Thoracic aorta (tissue), 2 donors: Measurements from ENCODE around the gene NKTR. TPM values are rescaled to one million over a fixed set of nuclear protein-coding genes. Genes with fewer than 3 reads are reported as not detected.
"Not testable (repeated sequence)": the region's sequence is repeated elsewhere in the genome, so short reads cannot be mapped to it uniquely, and the experiment has no call there.

Experiments
- ATAC-seq: fragments of 150-250 bp; one replicate; pipeline ENCODE4 v1.8.0; 2017; ENCODE audit warnings: low read depth; ENCODE audit not compliant: insufficient number of reproducible peaks, low FRiP score
- DNase-seq: peaks from one replicate; pipeline ENCODE4 v3.0.0-alpha.2; 2020; ENCODE audit warnings: low spot score
- H3K27ac ChIP-seq, 2 donors: fragments of 200-600 bp; sonication (generic); 1 replicate in 1 of 2; 2 replicates in 1 of 2; pipeline ENCODE4 v1.5.1; 2016; ENCODE audit warnings: mild to moderate bottlenecking in 2 of 2, moderate library complexity in 2 of 2
- H3K27me3 ChIP-seq: fragments of 200-600 bp; sonication (generic); replicated peaks from 2 replicates; pipeline ENCODE4 v1.6.0; 2016; ENCODE audit warnings: mild to moderate bottlenecking; ENCODE audit not compliant: insufficient read depth
- H3K36me3 ChIP-seq: fragments of 200-600 bp; sonication (generic); one replicate; pipeline ENCODE4 v1.5.1; 2016
- H3K4me1 ChIP-seq, 2 donors: fragments of 200-600 bp; sonication (generic); 1 replicate in 1 of 2; 2 replicates in 1 of 2; pipeline versions ENCODE4 v1.5.1 to v1.6.0; 2016; ENCODE audit warnings: low read depth in 2 of 2, mild to moderate bottlenecking in 1 of 2; ENCODE audit not compliant: control insufficient read depth in 1 of 2
- H3K4me3 ChIP-seq: fragments of 200-600 bp; sonication (generic); 2 replicates; pipeline ENCODE4 v1.5.1; 2016; ENCODE audit warnings: mild to moderate bottlenecking
- H3K9me3 ChIP-seq: fragments of 200-600 bp; sonication (generic); 2 replicates; pipeline ENCODE4 v1.5.1; 2016
- CTCF ChIP-seq: fragments of 200-600 bp; sonication (generic); IDR thresholded peaks from one replicate; pipeline ENCODE4 v1.5.1; 2019; ENCODE audit warnings: antibody characterized with exemption
- total RNA-seq, 2 donors: library from RNA; depleted of rRNA; stranded (reverse); fragments of >200 nt; gene quantifications; one replicate each; pipeline versions ENCODE4 v1.1.0 to v1.2.3, GENCODE V29; 2016

The NKTR gene
- total RNA-seq, 2 donors from 2014 or later: 159 to 210 TPM

GRCh38 chr3:42562047-42562907, 38.2 kb upstream of the NKTR start:
- Histone ChIP-seq H3K4me1 (no peaks in the 10 kb centered on the region), H3K27me3 (no peaks in the 10 kb centered on the region), H3K27ac (no peak overlapping the region), H3K9me3 (no peaks in the 10 kb centered on the region), H3K36me3 (peaks cover 25% of the 10 kb centered on the region), H3K4me3 (no peak overlapping the region)
- ATAC-seq (no peak), DNase-seq (no peak)
- no peak for TF ChIP-seq CTCF

- no peak for TF ChIP-seq CTCF
- no peak for DNase-seq
- peaks cover 3% of the 10 kb centered on the region for H3K36me3 ChIP-seq
- ATAC-seq: no peak
- H3K9me3 ChIP-seq: peaks cover 8% of the 10 kb centered on the region
- no peak overlapping the region for H3K27ac ChIP-seq
- H3K4me1 ChIP-seq: no peaks in the 10 kb centered on the region
- H3K27me3 ChIP-seq: no peaks in the 10 kb centered on the region
- H3K4me3 ChIP-seq: no peak overlapping the region
Measured at GRCh38 chr3:42569593-42570142, 30.8 kb upstream of the NKTR start.

DNA sequence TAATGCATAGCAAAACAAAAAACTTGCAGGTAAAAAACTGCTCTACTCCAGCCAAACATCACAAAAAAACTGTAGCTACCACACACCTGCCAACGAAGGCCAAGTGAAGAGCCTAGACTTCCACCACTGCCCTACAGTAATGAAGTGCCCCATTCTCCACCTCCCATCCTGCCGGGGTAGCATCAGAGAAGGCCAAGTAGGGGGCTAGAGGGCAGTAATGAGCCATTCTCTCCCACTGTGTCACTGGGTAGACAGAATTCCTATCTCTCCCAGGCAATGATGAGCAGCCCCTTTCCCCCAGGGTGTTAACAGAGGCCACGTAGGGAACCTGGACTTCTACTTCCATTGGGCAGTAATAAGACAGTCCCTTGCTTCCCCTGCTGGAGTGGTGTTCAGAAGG, 28.2 kb upstream of the NKTR start:
- H3K4me3 ChIP-seq: no peak overlapping the region
- no peaks in the 10 kb centered on the region for H3K27me3 ChIP-seq
- no peak for TF ChIP-seq CTCF
- H3K4me1 ChIP-seq: no peaks in the 10 kb centered on the region
- H3K27ac ChIP-seq: no peak overlapping the region
- H3K36me3 ChIP-seq: peaks cover 3% of the 10 kb centered on the region
- DNase-seq (no peak), ATAC-seq (no peak)
- peaks cover 8% of the 10 kb centered on the region for H3K9me3 ChIP-seq

DNA sequence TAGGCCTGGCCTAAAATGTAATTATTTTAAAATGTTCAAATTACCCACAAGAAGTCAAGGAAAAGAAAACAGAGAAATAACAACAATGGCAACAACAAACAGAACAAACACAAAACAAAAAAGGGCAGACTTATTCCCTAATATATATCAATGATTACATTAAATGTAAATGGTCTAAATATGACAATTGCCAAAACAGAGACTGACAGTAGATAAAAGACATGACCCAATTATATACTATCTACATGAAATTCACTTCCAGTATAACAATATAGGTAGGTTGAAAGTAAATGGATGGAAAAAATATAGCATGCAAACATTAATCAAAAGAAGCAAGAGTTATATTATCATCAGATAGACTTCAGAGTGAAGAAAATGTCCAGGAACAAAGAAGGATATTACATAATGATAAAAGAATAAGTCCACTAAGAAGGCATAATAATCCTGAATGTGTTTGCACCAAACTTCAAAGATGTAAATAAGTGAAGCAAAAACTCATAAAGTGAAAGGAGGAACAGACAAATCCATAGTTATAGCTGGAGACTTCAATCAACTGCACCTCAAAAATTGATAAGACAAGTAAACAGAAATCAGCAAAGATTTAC, 25.2 kb upstream of the NKTR start:
- no peak for TF ChIP-seq CTCF

GRCh38 chr3:42578054-42578453, 22.4 kb upstream of the NKTR start:
- TF ChIP-seq CTCF: no peak
- Histone ChIP-seq H3K36me3 (no peaks in the 10 kb centered on the region), H3K27me3 (no peaks in the 10 kb centered on the region), H3K27ac (no peak overlapping the region), H3K4me1 (peaks cover 9 to 22% of the 10 kb centered on the region in 2 donors), H3K4me3 (no peak overlapping the region), H3K9me3 (peaks cover 8% of the 10 kb centered on the region)
- DNase-seq (no peak), ATAC-seq (no peak)

More for the DNA sequence above, 25.2 kb upstream of the NKTR start:
- Histone ChIP-seq H3K4me1 (peaks cover 0 to 4% of the 10 kb centered on the region in 2 donors), H3K27me3 (no peaks in the 10 kb centered on the region), H3K36me3 (no peaks in the 10 kb centered on the region), H3K4me3 (no peak overlapping the region), H3K9me3 (peaks cover 8% of the 10 kb centered on the region), H3K27ac (no peak overlapping the region)
- no peak for DNase-seq
- no peak for ATAC-seq

DNA sequence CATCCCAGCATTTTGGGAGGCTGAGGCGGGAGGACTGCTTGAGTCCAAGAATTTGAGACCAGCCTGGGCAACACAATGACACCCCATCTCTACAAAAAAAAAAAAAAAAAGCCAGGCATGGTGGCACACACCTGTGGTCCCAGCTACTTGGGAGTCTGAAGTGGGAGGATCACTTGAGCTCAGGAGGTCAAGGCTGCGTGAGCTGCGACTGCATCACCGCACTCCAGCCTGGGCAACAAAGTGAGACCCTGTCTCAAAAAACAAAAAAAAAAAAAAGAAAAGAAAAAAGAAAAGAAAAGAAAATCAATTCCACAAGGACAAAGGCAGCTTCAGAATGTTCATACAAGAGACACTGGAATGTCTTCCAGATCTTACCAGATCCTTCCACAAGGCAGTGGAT, 21.1 kb upstream of the NKTR start:
- peaks cover 9 to 22% of the 10 kb centered on the region in 2 donors for H3K4me1 ChIP-seq
- H3K27me3 ChIP-seq, DNase-seq, H3K4me3 ChIP-seq, H3K27ac ChIP-seq, H3K9me3 ChIP-seq, H3K36me3 ChIP-seq, ATAC-seq: not testable (repeated sequence)
